HL-60 (cell line): Measurements from ENCODE around the gene DHRS13.

Experiments used
- DNase-seq, 2 experiments: peaks; one replicate each; pipeline ENCODE4 v3.0.0-alpha.2; 2010 to 2020; ENCODE audit warnings: low read depth in 1 of 2, low spot score in 1 of 2
- H3K27ac ChIP-seq: fragments of 250-450 bp; sonication (Bioruptor Pico); replicated peaks from 2 replicates; pipeline ENCODE4 v1.5.1; 2020; ENCODE audit warnings: mild to moderate bottlenecking, moderate library complexity
- H3K27me3 ChIP-seq: fragments of 250-450 bp; sonication (Bioruptor Pico); 2 replicates; pipeline ENCODE4 v1.5.1; 2021; ENCODE audit warnings: mild to moderate bottlenecking, moderate library complexity; ENCODE audit not compliant: insufficient read depth, poor library complexity, severe bottlenecking
- H3K4me3 ChIP-seq: replicated peaks from 2 replicates; pipeline ENCODE4 v1.5.1; 2011; ENCODE audit warnings: mild to moderate bottlenecking, control low read depth, low read length; ENCODE audit not compliant: insufficient read depth
- CTCF ChIP-seq: IDR thresholded peaks from one replicate; pipeline ENCODE4 v1.5.1; 2011; ENCODE audit warnings: low read length, control low read depth, inconsistent platforms; ENCODE audit not compliant: insufficient read depth
- GABPA ChIP-seq: IDR thresholded peaks from 2 replicates; pipeline ENCODE4 v1.6.1; 2012; ENCODE audit warnings: low read depth
- POLR2AphosphoS5 ChIP-seq: IDR thresholded peaks from 2 replicates; pipeline ENCODE4 v1.6.1; 2012; ENCODE audit warnings: low read depth
- REST ChIP-seq: IDR thresholded peaks from 2 replicates; pipeline ENCODE4 v1.6.1; 2012; ENCODE audit warnings: low read depth; ENCODE audit not compliant: insufficient replicate concordance
- SPI1 ChIP-seq: IDR thresholded peaks from 2 replicates; pipeline ENCODE4 v1.6.1; 2012; ENCODE audit warnings: low read depth, mild to moderate bottlenecking, borderline replicate concordance

DHRS13 gene

GRCh38 chr17:28880572-28880945 lies 22.3 kb downstream of the DHRS13 start:
- H3K27me3 ChIP-seq, result no peaks in the 10 kb centered on the region
- TF ChIP-seq REST (no peak), SPI1 (no peak), GABPA (no peak), CTCF (no peak)
- DNase-seq, result no peak
- H3K27ac ChIP-seq, result no peak overlapping the region
- H3K4me3 ChIP-seq, result no peak overlapping the region

GRCh38 chr17:28879886-28880571 lies 22.9 kb downstream of the DHRS13 start:
- Histone ChIP-seq H3K4me3 (no peak overlapping the region), H3K27me3 (no peaks in the 10 kb centered on the region), H3K27ac (no peak overlapping the region)
- DNase-seq, result no peak
- TF ChIP-seq SPI1 (no peak), REST (no peak), POLR2AphosphoS5 (no peak), CTCF (no peak), GABPA (no peak)

GRCh38 chr17:28878981-28879380 lies 23.9 kb downstream of the DHRS13 start:
- H3K27ac ChIP-seq, result no peak overlapping the region
- TF ChIP-seq POLR2AphosphoS5 (peak; percentile 14; the same call in 1 of the 2 replicates), REST (no peak), GABPA (no peak)
- DNase-seq, result no peak
- no peak overlapping the region for H3K4me3 ChIP-seq
- no peaks in the 10 kb centered on the region for H3K27me3 ChIP-seq
